Ecto neural progenitor cell (in vitro differentiated cells): ENCODE data around the gene GFRA3.
"Not testable (repeated sequence)": the region's sequence is repeated elsewhere in the genome, so short reads cannot be mapped to it uniquely, and the experiment has no call there.

Source experiments
- DNase-seq: peaks from one replicate; pipeline ENCODE4 v3.0.0-alpha.2; 2018; ENCODE audit warnings: low spot score

Gene GFRA3, protein sequence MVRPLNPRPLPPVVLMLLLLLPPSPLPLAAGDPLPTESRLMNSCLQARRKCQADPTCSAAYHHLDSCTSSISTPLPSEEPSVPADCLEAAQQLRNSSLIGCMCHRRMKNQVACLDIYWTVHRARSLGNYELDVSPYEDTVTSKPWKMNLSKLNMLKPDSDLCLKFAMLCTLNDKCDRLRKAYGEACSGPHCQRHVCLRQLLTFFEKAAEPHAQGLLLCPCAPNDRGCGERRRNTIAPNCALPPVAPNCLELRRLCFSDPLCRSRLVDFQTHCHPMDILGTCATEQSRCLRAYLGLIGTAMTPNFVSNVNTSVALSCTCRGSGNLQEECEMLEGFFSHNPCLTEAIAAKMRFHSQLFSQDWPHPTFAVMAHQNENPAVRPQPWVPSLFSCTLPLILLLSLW

DNA sequence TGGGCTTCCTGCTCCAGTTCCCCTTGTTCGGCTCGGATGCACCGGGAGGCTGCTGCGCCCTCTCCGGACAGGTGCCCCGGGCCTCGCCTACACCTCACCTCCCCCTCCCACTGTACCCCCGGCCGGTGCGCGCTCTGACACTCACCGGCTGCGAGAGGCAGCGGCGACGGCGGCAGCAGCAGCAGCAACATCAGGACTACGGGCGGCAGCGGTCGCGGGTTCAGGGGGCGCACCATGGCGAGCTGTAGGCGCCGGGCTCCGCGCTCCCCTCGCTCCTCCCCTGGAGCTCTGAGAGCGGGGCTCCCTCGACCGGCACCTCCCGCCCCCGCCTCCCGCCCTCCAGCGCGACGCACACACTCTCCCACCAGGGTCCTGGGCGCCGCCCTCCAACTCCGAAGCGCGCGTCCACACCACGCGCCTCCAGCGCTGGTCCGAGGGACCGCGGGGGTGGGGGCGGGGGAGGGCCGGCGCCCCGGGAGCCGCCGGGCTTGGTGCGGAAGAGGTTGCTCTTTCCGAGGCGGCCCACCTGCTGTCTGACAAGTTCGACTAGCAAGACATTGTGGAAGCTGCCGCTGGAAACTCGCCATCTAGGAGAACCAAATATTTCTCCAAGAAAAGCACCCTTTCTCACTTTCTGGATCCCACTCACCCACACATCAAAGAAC lies at the start of gene GFRA3:
GFRA3 (minus strand) TSS at position 433 of the 665 bp plus-strand sequence; CDS start at position 236, 197 bp downstream.
- DNase-seq, result peak; percentile 71

DNA sequence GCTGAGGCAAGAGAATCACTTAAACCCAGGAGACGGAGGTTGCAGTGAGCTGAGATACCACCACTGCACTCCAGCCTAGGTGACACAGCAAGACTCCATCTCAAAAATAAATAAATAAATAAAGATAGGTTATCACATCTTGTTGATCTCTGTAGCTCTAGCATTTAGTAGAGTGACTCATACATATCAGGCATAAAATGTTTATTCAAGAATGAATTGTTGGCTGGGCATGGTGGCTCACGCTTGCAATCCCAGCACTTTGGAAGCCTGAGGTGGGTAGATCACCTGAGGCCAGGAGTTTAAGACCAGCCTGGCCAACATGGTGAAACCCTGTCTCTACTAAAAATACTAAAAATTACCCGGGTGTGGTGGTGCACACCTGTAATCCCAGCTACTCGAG lies 43.8 kb upstream of the GFRA3 start:
- DNase-seq, result not testable (repeated sequence)

DNA sequence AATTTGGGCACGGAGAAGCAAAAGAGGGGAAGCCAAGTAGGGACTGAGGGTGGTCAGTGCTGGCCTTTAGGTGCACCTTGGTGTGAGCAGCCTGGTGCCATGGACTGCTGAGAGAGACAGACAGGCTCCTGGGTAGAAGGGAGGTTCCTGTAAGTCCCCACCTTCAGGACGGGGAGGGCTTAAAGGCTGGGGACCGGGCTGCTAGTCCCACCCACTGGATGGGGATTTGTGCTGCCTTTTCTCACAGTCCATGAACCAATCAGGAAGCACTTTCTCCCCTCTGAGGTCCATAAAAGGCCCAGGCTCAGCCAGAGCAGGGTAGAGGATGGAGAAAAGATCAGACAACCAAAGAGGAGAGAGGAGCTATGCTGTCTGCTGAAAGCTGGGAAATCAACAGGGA lies 41.9 kb upstream of the GFRA3 start:
- DNase-seq, result peak; percentile 62

DNA sequence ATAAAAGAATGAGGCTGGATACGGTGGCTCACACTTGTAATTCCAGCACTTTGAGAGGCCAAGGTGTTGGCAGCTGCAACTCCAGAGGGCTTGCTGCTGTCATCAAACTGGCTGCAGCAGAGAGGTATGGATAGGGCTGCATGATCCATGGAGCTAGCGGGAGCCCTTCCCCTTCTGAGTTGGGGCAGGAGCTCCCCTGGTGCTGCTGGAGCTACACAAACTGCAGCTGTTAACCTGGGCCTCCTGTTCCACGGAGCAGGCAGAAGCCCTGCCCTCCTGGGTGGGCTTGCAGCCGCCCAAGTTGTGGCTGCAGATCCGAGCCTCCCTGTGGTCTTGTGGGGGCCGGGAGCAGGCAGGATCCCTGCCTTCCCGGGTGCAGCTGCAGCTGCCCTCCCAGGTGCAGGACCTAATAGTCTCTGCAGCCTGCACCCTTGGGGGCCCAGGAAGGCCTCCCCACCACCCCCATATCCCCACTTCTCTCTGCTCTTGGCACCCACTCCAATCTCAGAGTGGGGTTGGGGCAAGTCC lies 41.4 kb upstream of the GFRA3 start:
- DNase-seq, result no peak

DNA sequence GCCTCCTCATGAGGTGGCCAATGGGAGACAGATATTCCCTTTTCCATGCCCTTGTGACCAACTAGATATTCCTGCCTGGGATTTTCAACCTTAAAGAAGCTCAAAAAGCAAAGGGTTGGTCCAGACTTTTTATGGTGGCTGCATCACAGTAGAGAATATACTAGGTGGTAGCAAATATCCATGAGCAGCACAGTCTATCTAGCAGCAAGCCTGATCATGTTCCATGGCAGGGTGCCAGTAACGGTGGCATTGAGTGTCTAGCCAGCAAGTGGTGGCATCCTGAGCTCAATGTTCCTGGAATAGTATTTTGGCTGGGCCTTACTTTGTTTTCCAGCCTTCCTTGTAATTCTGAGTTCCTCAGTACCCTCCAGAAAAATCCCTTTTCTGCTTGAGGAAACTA lies 31.4 kb upstream of the GFRA3 start:
- DNase-seq, result no peak

DNA sequence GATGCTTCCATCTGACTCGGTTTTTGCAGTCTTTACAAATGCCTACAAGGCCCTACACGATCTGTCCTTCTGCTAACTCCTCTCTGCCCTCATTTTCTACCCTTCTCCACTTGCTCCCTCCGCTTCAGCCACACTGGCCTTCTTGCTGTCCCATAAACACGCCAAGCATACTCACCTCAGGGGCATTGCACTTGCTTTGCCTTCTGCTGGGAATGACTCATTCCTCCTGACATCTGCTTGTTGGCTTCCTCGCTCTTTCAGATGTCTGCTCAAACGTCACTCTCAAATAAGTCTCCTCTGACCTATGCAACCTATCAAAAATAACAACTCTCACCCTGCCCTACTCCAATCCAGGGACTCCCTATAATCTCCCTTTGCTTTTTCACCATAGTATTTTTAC lies 29.0 kb upstream of the GFRA3 start:
- no peak for DNase-seq

DNA sequence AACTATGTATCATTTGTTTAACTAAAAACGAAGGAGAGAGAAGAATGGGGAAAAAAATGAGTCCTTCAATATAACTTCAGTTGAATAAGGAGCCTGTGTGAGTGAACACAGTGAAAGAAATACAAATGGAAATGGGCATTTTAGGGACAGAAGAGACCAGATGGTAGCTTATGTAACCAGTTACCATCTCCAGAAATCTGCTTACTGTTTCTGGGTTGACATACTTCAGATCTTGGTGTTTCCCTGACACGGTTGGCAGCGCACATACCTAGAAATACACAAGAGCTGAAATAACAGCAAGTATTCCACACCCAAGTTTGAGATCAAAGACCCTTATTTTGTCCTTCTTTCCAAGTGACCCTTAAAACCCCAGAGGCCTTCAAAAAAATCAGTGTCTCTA lies 14.9 kb upstream of the GFRA3 start:
- DNase-seq, result no peak

DNA sequence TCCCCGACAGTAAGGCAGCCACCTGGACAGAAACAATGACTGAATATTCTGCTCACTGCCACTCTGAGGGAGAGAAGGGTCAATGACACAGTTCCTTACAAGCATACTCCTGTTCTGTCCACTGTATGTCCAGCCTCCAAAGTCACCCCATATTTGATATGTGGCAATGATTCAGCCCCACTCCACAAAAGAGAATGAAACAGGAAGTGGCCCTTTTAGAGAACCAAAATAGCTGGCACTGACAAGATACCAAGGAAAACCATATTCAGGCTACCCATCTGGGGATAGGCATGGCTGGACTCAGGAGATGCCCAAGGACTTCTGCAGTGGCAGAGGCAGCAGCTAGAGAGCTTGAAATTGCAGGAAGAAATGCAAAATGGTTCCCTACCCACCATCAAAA lies 12.8 kb upstream of the GFRA3 start:
- no peak for DNase-seq

DNA sequence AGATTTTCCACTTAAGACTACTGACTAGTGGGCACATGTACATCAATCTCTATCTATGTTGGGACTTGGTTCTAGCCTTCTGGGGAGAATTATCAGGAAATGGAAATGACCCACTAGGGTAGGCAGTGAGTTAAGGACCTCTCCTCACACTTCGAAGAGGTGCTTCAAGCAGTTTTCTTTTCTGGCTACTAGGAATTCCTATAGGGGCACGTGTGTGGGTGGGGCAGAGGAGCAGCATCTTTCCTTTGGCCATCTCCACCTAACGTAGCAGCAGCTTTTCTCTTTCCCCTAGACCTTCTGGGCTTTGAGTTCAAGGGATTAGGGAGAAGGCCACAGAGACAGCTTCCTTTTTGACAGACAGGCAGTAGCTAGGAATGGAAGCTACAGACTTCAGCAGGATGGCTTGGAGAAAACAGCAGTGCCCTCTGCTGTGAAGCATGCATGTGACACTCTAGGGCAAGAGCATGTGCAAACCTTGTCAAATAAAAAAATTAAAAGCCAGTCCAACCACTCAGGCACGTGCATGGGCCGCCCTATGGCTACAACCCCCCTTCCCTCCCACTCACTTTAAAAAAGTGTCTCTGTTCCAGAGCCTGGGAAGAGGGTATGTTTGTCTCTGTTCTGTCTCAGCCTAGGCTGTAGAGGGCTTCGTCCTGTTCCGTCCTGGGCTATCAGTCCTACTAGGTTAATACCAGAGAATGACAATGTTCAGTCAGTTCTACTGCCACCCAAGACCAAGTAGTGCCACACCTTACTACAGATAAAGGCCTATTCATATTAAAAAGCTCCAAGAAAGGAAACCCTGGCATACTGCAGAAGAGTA lies 8.7 kb upstream of the GFRA3 start:
- peak; percentile 63 for DNase-seq

DNA sequence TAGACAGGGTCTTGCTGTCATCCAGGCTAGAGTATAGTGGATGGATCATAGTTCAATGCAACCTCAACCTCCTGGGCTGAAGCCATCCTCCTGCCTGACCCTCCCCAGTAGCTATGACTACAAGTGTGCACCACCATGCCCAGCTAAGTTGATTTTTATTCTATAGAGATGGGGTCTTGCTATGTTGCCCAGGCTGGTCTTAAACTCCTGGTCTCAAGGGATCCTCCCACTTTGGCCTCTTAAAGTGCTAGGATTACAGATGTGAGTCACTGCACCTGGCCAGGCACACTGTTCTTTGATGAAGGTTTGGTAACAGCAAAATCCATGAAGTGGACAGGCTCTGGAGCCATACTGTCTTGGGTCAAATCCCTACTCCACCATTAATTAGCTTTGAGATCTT lies 6.5 kb upstream of the GFRA3 start:
- no peak for DNase-seq

DNA sequence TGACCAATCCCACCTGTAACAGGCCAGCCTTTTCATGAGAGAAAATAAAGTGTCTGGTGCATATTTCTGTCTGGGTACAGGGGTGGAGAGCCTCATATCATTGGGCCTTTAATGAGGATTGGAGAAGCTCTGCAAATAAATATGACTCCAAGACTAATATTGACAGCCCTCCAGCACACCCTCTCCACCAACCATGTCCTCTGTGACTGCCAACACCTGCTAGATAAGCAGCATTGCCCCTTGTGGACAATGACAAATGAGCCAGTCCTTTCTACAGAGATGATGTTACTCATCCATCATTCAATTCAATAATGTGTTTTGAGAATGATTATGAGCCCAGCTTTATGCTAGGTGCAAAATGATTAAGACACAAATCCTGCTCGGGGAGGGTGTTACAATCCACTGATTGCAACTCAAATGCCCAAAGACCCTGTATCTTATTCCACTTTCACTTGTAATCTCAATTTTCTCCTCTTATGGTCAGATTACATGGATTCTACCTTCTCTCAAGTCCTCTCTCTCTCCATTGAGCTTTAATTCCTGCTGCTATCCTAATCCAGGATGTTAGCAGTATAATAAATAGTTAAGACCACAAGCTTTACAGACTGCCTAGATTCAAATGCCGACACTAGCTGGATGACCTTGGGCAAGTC lies 2.1 kb upstream of the GFRA3 start:
- no peak for DNase-seq

DNA sequence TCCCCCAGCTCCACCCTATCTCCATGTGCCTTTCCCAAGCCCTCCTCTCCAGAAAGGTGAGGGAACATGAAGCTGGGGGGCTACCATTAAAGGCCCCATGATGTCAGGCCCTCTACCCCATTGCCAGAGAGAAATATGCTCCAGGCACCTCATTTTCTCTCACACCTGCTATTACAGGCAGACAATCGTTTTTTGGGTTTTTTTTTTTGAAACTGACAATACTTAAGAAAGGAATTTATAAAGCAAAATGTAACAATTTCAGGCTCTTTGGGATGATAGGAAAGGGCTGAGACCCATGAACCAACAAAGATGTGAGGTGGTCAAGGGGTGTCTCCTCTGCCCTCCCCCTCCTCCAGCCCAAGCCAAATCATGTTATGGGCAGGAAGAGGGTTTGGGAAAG lies 1.5 kb upstream of the GFRA3 start:
- no peak for DNase-seq

DNA sequence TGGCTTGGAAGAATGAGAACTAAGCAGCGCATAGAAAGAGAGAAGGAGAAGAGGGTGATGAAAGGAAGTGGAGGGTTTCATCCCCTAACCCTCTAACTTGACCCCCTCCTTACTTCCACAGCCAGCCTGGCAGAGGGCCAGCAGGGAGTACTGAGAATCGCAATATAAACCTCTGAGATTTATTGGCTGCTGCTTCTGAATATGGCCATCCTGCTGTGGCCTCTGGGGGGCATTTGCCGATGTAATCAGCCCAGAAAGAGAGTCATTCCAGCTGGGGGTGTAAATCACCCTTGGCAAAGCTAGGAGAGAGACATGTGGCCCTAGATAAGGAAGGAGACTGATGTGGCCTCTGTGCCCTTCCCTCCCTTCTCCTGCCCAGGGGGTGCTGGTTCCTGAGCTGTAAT lies 960 bp upstream of the GFRA3 start:
- no peak for DNase-seq

DNA sequence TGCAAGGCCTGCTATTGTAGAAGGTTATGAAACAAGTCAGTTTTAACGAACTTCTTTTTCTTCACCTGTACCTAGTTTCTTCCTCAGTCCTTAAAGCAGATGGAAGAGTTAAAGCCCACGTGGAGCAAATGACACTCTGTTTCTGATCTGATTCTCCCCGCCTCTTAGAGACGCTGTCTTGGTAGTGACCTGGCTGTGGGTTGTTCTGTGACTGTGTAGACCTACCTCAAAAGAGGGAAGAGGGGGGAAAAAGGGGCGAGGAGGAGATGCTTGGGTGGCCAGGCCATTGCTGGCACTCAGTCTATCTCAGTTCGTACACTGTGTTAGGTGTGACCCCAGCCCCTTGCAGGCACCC lies 610 bp downstream of the GFRA3 start:
- DNase-seq, result no peak

DNA sequence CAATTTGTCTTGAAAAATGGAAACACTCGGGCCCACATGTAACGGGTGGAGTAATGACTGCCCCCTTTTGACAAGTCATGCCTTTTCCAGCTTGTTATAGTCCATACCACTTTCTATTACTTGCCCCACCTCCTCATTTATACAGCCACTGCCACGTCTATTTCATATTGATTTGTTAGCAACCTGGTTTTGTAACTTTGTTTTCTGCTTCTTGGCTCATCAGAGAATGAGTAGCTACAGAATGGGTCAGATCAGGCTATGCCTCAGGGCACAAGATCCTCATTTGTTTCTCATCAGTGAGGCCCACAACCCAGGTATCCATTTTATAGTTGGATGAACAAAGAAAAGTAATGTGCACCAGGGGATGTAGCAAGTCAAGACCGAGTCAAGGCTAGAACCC lies 1.7 kb downstream of the GFRA3 start:
- DNase-seq, result no peak

DNA sequence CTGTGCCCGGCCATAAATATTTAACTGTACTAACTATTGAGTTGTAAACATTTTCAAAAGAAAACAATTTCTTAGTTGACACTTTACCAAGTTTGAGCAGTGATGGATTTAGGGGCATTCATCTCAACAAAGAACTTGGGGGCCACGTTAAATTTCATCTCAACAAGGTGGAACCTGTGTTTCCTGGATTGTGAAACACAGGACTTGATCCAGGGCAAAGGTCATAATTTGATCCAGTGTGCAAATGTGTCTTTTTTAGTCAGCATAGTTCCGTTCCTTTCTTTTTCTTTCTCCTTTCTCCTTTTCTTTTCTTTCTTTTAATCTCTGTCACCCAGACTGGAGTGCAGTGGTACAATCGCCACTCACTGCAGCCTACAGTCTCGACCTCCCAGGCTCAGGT lies 3.1 kb downstream of the GFRA3 start:
- DNase-seq, result no peak

DNA sequence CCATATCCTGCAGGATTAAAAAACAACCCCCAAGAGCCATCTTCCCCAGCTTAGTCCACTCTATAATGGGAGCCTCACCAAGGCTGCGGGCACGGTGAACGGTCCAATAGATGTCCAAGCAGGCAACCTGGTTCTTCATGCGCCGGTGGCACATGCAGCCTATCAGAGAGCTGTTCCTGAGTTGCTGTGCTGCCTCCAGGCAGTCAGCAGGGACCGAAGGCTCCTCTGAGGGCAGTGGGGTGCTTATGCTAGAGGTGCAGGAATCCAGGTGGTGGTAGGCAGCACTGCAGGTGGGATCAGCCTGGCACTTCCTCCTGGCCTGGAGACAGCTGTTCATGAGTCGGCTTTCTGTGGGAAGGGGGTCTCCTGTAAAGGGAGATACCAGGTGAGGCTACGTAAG lies 10.2 kb downstream of the GFRA3 start:
- DNase-seq, result no peak

DNA sequence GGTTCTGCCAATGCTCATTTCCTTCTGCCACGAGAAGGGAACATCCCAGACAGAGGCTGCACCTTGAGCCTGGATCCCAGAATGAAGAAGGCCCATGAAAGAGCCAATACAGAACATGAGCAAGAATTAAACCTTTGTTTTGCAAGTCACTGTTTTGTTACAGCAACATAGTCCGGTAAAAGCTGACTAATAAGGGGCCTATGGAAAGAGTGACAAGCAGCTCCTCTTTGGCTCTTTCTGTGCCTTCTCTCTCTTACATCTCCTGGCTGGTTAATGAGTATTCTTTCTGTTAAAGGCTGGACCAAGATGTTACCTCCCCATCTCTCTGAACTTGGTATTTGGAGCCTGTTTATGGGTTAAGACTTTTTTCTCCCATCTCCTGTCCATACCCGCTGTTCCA lies 10.8 kb downstream of the GFRA3 start:
- no peak for DNase-seq

DNA sequence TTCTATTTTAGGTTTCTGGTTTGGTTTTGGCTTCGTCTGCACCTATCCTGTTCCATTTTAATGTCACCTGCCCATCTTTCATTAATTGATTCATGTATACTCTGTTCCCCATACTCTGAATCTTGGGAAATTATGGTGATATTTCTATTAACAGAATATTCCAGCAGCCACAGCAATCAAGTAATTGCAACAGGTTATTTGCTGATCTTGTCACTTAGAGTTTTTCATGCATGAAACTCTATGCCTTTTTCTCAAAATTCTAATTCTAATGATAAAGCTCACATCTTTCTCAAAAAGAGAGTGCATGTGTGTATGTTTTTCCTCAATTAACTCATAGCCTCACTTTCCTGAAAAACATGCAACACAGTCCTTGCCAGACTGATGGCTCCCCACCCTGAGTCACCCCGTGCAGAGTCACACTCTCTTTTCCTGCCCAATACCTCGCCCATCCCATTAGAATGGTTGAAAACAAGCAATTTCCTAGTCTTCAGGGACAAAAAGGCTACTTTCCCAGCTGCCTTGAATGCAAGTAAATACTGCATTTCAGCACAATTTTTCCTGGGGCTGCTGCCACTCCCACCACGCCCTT lies 15.6 kb downstream of the GFRA3 start:
- no peak for DNase-seq

DNA sequence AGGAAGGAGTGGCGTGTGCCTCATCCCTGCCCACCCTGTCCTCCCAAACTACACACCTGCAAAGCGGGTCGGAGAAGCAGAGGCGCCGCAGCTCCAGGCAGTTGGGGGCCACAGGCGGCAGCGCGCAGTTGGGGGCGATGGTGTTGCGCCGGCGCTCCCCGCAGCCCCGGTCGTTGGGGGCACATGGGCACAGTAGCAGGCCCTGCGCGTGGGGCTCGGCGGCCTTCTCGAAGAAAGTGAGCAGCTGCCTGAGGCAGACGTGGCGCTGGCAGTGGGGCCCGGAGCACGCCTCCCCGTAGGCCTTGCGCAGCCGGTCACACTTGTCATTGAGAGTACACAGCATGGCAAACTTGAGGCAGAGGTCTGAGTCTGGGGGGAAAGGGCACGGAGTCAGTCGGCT lies 16.8 kb downstream of the GFRA3 start:
- no peak for DNase-seq

DNA sequence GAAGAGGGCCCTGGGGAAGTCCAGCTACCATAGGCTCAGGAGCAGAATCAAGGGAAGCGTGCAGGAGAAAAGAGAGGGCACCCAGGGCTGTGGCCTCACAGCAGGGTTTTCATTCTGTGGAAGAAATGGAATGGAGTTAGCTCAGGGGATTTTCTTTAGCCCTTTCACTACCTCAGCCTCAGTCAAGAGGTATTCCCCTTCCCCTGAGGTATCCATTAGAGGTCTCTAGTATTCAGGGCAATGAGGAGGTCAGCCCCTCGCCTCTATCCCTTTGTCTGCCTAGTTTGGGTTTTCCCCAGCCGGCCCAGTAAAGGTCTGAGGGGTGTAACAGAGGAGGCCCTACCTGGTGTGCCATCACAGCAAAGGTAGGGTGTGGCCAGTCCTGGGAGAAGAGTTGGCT lies 21.5 kb downstream of the GFRA3 start:
- DNase-seq, result no peak

DNA sequence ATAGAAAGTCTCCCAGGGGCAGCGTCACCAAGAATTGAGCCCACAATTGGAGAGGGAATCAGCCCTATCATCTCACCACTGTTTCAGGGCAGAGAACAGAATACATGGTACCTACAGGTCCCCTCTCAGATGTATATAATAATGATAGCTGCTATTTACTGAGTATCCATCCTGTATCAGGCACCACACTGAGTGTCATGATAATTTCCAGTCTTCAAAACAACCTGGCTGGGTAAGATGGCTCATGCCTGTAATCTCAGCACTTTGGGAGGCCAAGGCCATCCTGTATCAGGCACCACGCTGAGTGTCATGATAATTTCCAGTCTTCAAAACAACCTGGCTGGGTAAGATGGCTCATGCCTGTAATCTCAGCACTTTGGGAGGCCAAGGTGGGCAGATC lies 26.6 kb downstream of the GFRA3 start:
- DNase-seq, result not testable (repeated sequence)
